Brain microvascular endothelial cell (primary cell): ENCODE data around the gene BTRC.

ENCODE experiments used
- DNase-seq: peaks from one replicate; pipeline ENCODE4 v3.0.0-alpha.2; 2020
- H3K27ac ChIP-seq: fragments of 250-450 bp; sonication (Bioruptor Pico); 2 replicates; pipeline ENCODE4 v1.5.1; 2020; ENCODE audit warnings: mild to moderate bottlenecking, moderate library complexity
- H3K27me3 ChIP-seq: fragments of 250-450 bp; sonication (Bioruptor Pico); replicated peaks from 2 replicates; pipeline ENCODE4 v1.5.1; 2020; ENCODE audit warnings: mild to moderate bottlenecking
- H3K36me3 ChIP-seq: fragments of 250-450 bp; sonication (Bioruptor Pico); replicated peaks from 2 replicates; pipeline ENCODE4 v1.5.1; 2020; ENCODE audit warnings: mild to moderate bottlenecking
- H3K4me3 ChIP-seq: 2 replicates; pipeline ENCODE4 v1.5.1; 2011; ENCODE audit warnings: low read depth, mild to moderate bottlenecking, control low read depth, low read length, moderate library complexity
- CTCF ChIP-seq: IDR thresholded peaks from 2 replicates; pipeline ENCODE4 v1.5.1; 2011; ENCODE audit warnings: low read depth, mild to moderate bottlenecking, moderate library complexity, low read length, control low read depth, inconsistent platforms; ENCODE audit errors: missing control alignments
- in situ Hi-C: cut with HindIII; loops from 2 replicates; pipeline ENCODE4 v1.10.0; 2017; ENCODE audit warnings: low sequenced_read_pairs, low pct_ligation_motif_present

The BTRC gene

GRCh38 chr10:101601541-101601940 is 247.6 kb downstream of the BTRC start:
- Histone ChIP-seq H3K27me3 (no peaks in the 10 kb centered on the region), H3K36me3 (no peaks in the 10 kb centered on the region), H3K4me3 (no peak overlapping the region), H3K27ac (no peak overlapping the region)
- in situ Hi-C loops: no loop called here
- DNase-seq: no peak
- TF ChIP-seq CTCF: no peak

GRCh38 chr10:101602761-101603398 is 248.9 kb downstream of the BTRC start:
- in situ Hi-C loops: no loop called here

More at GRCh38 chr10:101602761-101603398, 248.9 kb downstream of the BTRC start:
- H3K27me3 ChIP-seq: no peaks in the 10 kb centered on the region
- no peak overlapping the region for H3K27ac ChIP-seq
- peak; percentile 60 for DNase-seq
- H3K4me3 ChIP-seq: no peak overlapping the region
- TF ChIP-seq CTCF: peak; percentile 98
- no peaks in the 10 kb centered on the region for H3K36me3 ChIP-seq
